SK-N-SH (cell line): ENCODE results near the gene DLG3. TPM values are rescaled to one million over a fixed set of nuclear protein-coding genes. Genes with fewer than 3 reads are reported as not detected.

Source experiments
- CTCF ChIA-PET: fragments of 300-600, 350-600 bp; formaldehyde crosslinking; extraction: SDS; loops from one replicate; lab custom pipeline; 2021; lab: Yijun Ruan, JAX
- POLR2A ChIA-PET: fragments of 350-600 bp; sonication (Branson Sonifier 250); formaldehyde crosslinking; extraction: SDS; loops from one replicate; lab custom pipeline; 2020; ENCODE audit warnings: antibody characterized with exemption, inconsistent platforms; lab: Yijun Ruan, JAX
- DNase-seq: peaks from one replicate; pipeline ENCODE4 v3.0.0; 2012
- H2AFZ ChIP-seq: fragments of 200-600 bp; sonication (generic); 2 replicates; pipeline ENCODE4 v1.8.1; 2016; ENCODE audit warnings: antibody characterized with exemption, mild to moderate bottlenecking, low read depth
- H3F3A ChIP-seq: fragments of 200-600 bp; sonication (generic); replicated peaks from 2 replicates; pipeline ENCODE3; 2016; ENCODE audit warnings: antibody characterized with exemption, mild to moderate bottlenecking; ENCODE audit not compliant: insufficient read depth
- H3K27ac ChIP-seq, 2 experiments: fragments of 200-500 bp in 1 of 2; fragments of 200-600 bp in 1 of 2; sonication (Bioruptor generic) in 1 of 2; sonication (generic), shearing (Covaris generic) in 1 of 2; 2 replicates each; pipeline versions ENCODE4 v1.5.1 to v1.6.1; 2014 to 2016; ENCODE audit warnings: low read depth in 2 of 2, inconsistent platforms in 1 of 2, low read length in 1 of 2, mild to moderate bottlenecking in 1 of 2, mixed read lengths in 1 of 2
- H3K27me3 ChIP-seq: fragments of 200-600 bp; sonication (generic), shearing (Covaris generic); 2 replicates; pipeline ENCODE4 v1.6.1; 2016; ENCODE audit warnings: mixed run types; ENCODE audit not compliant: insufficient read depth
- H3K36me3 ChIP-seq, 2 experiments: fragments of 200-500 bp in 1 of 2; fragments of 200-600 bp in 1 of 2; sonication (Bioruptor generic) in 1 of 2; sonication (generic) in 1 of 2; replicated peaks in 1 of 2; 2 replicates each; pipeline versions ENCODE3 to v1.5.1; 2014 to 2016; ENCODE audit warnings: low read length in 1 of 2, mild to moderate bottlenecking in 1 of 2; ENCODE audit not compliant: insufficient read depth in 2 of 2, control insufficient read depth in 1 of 2
- H3K4me1 ChIP-seq, 2 experiments: fragments of 200-500 bp in 1 of 2; fragments of 200-600 bp in 1 of 2; sonication (Bioruptor generic) in 1 of 2; sonication (generic), shearing (Covaris generic) in 1 of 2; 2 replicates each; pipeline versions ENCODE4 v1.5.1 to v1.6.1; 2014 to 2016; ENCODE audit warnings: low read depth in 1 of 2, low read length in 1 of 2, mixed run types in 1 of 2; ENCODE audit not compliant: insufficient read depth in 2 of 2, control insufficient read depth in 1 of 2
- H3K4me2 ChIP-seq: fragments of 200-600 bp; sonication (generic), shearing (Covaris generic); 2 replicates; pipeline ENCODE4 v1.6.1; 2017; ENCODE audit warnings: mixed run types
- H3K4me3 ChIP-seq, 2 experiments: fragments of 200-500 bp in 1 of 2; fragments of 200-600 bp in 1 of 2; sonication (Bioruptor generic) in 1 of 2; sonication (generic), shearing (Covaris generic) in 1 of 2; 2 replicates each; pipeline versions ENCODE4 v1.5.1 to v1.8.1; 2014 to 2016; ENCODE audit warnings: low read depth in 2 of 2, inconsistent platforms in 1 of 2, low read length in 1 of 2, mild to moderate bottlenecking in 1 of 2, mixed read lengths in 1 of 2, moderate library complexity in 1 of 2
- H3K79me2 ChIP-seq: fragments of 200-600 bp; sonication (generic); 2 replicates; pipeline ENCODE4 v1.8.1; 2017; ENCODE audit warnings: mild to moderate bottlenecking; ENCODE audit not compliant: insufficient read depth
- H3K9ac ChIP-seq: fragments of 200-600 bp; sonication (generic); 2 replicates; pipeline ENCODE4 v1.6.1; 2017; ENCODE audit warnings: mixed run types
- H3K9me2 ChIP-seq: fragments of 200-600 bp; sonication (generic); 2 replicates; pipeline ENCODE4 v1.6.1; 2017; ENCODE audit warnings: mixed run types
- H3K9me3 ChIP-seq: fragments of 200-600 bp; sonication (generic); 2 replicates; pipeline ENCODE4 v1.6.1; 2017; ENCODE audit warnings: mixed run types, mild to moderate bottlenecking, moderate library complexity
- H4K20me1 ChIP-seq: fragments of 200-600 bp; sonication (generic); 2 replicates; pipeline ENCODE4 v1.6.1; 2017; ENCODE audit warnings: mild to moderate bottlenecking, mixed run types; ENCODE audit not compliant: insufficient read depth
- CTCF ChIP-seq: fragments of 200-600 bp; sonication (generic); IDR thresholded peaks from 2 replicates; pipeline ENCODE4 v1.6.1; 2017; ENCODE audit warnings: antibody characterized with exemption, mild to moderate bottlenecking, moderate library complexity
- ELF1 ChIP-seq: IDR thresholded peaks from 2 replicates; pipeline ENCODE4 v1.4.0; 2012
- FOSL2 ChIP-seq: IDR thresholded peaks from 2 replicates; pipeline ENCODE4 v1.4.0; 2012; ENCODE audit warnings: low read depth, mild to moderate bottlenecking, moderate library complexity, borderline replicate concordance
- FOXM1 ChIP-seq: IDR thresholded peaks from 2 replicates; pipeline ENCODE4 v1.4.0; 2012; ENCODE audit warnings: low read depth, mild to moderate bottlenecking
- GABPA ChIP-seq: IDR thresholded peaks from 2 replicates; pipeline ENCODE4 v1.4.0; 2012; ENCODE audit warnings: low read depth, mild to moderate bottlenecking
- GATA2 ChIP-seq: sonication (generic); formaldehyde crosslinking; IDR thresholded peaks from 2 replicates; pipeline ENCODE4 v1.5.0; 2020; ENCODE audit warnings: mild to moderate bottlenecking, missing genetic modification reagents
- JUND ChIP-seq: IDR thresholded peaks from 2 replicates; pipeline ENCODE4 v1.4.0; 2012
- MAX ChIP-seq: IDR thresholded peaks from 2 replicates; pipeline ENCODE4 v1.4.0; 2012; ENCODE audit warnings: low read depth
- MEF2A ChIP-seq: IDR thresholded peaks from 2 replicates; pipeline ENCODE4 v1.4.0; 2012; ENCODE audit warnings: low read depth, borderline replicate concordance
- MXI1 ChIP-seq: IDR thresholded peaks from 2 replicates; pipeline ENCODE4 v1.6.1; 2012; ENCODE audit warnings: mild to moderate bottlenecking, low read depth, low read length, improper control_type of control experiment
- NFIC ChIP-seq: IDR thresholded peaks from 2 replicates; pipeline ENCODE4 v1.4.0; 2012; ENCODE audit warnings: borderline replicate concordance
- NRF1 ChIP-seq: IDR thresholded peaks from 2 replicates; pipeline ENCODE4 v1.6.1; 2012; ENCODE audit warnings: low read depth, mild to moderate bottlenecking, low read length
- POLR2AphosphoS5 ChIP-seq: IDR thresholded peaks from 2 replicates; pipeline ENCODE4 v1.6.1; 2012; ENCODE audit warnings: low read depth, low read length
- RAD21 ChIP-seq: IDR thresholded peaks from 2 replicates; pipeline ENCODE4 v1.6.1; 2012; ENCODE audit warnings: mild to moderate bottlenecking, low read length
- RCOR1 ChIP-seq: fragments of 150-350 bp; IDR thresholded peaks from 2 replicates; pipeline ENCODE4 v1.6.1; 2017; ENCODE audit warnings: antibody characterized with exemption, low read length
- RFX5 ChIP-seq: IDR thresholded peaks from 2 replicates; pipeline ENCODE4 v1.6.1; 2012; ENCODE audit warnings: mild to moderate bottlenecking, improper control_type of control experiment, low read length
- RXRA ChIP-seq: IDR thresholded peaks from 2 replicates; pipeline ENCODE4 v1.4.0; 2012; ENCODE audit warnings: low read depth, mild to moderate bottlenecking, borderline replicate concordance
- SIN3A ChIP-seq: IDR thresholded peaks from 2 replicates; pipeline ENCODE4 v1.6.1; 2012; ENCODE audit warnings: low read depth, mild to moderate bottlenecking, low read length, moderate library complexity, borderline replicate concordance
- TCF12 ChIP-seq: IDR thresholded peaks from 2 replicates; pipeline ENCODE4 v1.4.0; 2012
- WGBS: methylation state at CpG from one replicate; pipeline ENCODE4 v1.1.6; 2017; ENCODE audit warnings: low lambda C conversion rate; 5-methylcytosine and 5-hydroxymethylcytosine counted together
- polyA plus RNA-seq, 3 experiments: library from polyadenylated mRNA; depleted of rRNA; stranded (reverse); fragments of >200 nt; gene quantifications; 2 replicates each; pipeline ENCODE4 v1.2.3, GENCODE V29; 2012
- TF ChIP-seq, protein P1 (sequence below): fragments of 150-350 bp; IDR thresholded peaks from 2 replicates; pipeline ENCODE4 v1.6.1; 2017; ENCODE audit warnings: antibody characterized with exemption, low read length, low read depth, borderline replicate concordance

The DLG3 gene
- polyA plus RNA-seq, 1 of the 3 experiments (the other 2 are of a cell fraction): 11.7 TPM

GRCh38 chrX:70500826-70501225 lies 56.2 kb downstream of the DLG3 start:
- Histone ChIP-seq H3F3A (no peaks in the 10 kb centered on the region), H3K79me2 (no peaks in the 10 kb centered on the region), H4K20me1 (no peaks in the 10 kb centered on the region), H3K9me2 (no peaks in the 10 kb centered on the region), H3K9ac (no peak overlapping the region), H3K4me1 (no peaks in the 10 kb centered on the region), H3K4me2 (no peak overlapping the region), H3K36me3 (peaks cover 0 to 16% of the 10 kb centered on the region in 2 experiments), H3K27ac (no peak overlapping the region), H3K27me3 (no peaks in the 10 kb centered on the region; the same call in 1 of the 2 replicates), H3K9me3 (no peaks in the 10 kb centered on the region), H3K4me3 (no peak overlapping the region), H2AFZ (no peak overlapping the region)
- no peak for DNase-seq
- POLR2A ChIA-PET: no interaction called here
- TF ChIP-seq RXRA: no peak
- no peak for TF ChIP-seq SIN3A
- no peak for TF ChIP-seq MEF2A
- no peak for TF ChIP-seq NFIC
- WGBS: 19% methylated on average over 4 of the region's 4 CpGs
- CTCF ChIA-PET: no interaction called here

GRCh38 chrX:70504772-70505450 lies 60.3 kb downstream of the DLG3 start:
- no peaks in the 10 kb centered on the region for H3K79me2 ChIP-seq
- no peaks in the 10 kb centered on the region for H3K9me3 ChIP-seq
- H3K4me1 ChIP-seq: peaks cover 0 to 6% of the 10 kb centered on the region in 2 experiments; a peak in 1 of 4 replicates
- H3F3A ChIP-seq: no peaks in the 10 kb centered on the region
- ChIA-PET POLR2A (no interaction called here), CTCF (interaction anchor here (0.9 kb wide), 1 partner anchor 36 kb away, joined by 3 read pairs; no protein-coding TSS in a partner anchor)
- TF ChIP-seq, protein P1, sequence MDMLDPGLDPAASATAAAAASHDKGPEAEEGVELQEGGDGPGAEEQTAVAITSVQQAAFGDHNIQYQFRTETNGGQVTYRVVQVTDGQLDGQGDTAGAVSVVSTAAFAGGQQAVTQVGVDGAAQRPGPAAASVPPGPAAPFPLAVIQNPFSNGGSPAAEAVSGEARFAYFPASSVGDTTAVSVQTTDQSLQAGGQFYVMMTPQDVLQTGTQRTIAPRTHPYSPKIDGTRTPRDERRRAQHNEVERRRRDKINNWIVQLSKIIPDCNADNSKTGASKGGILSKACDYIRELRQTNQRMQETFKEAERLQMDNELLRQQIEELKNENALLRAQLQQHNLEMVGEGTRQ: no peak
- TF ChIP-seq CTCF (no peak), FOXM1 (no peak), MXI1 (no peak), MAX (no peak), ELF1 (no peak), GABPA (no peak), SIN3A (no peak), JUND (no peak), POLR2AphosphoS5 (no peak), TCF12 (no peak), FOSL2 (no peak), NRF1 (no peak), MEF2A (no peak), GATA2 (CRISPR knock-in tag) (no peak), RXRA (no peak), RCOR1 (no peak), RFX5 (no peak), RAD21 (no peak)
- 49% methylated on average over 6 of the region's 6 CpGs for WGBS
- no peaks in the 10 kb centered on the region; the same call in 1 of the 2 replicates for H3K27me3 ChIP-seq
- no peak overlapping the region for H3K4me3 ChIP-seq
- no peak overlapping the region for H3K9ac ChIP-seq
- no peak for DNase-seq
- H3K36me3 ChIP-seq: peaks cover 0 to 16% of the 10 kb centered on the region in 2 experiments
- H3K9me2 ChIP-seq: no peaks in the 10 kb centered on the region
- no peak overlapping the region for H3K27ac ChIP-seq
- no peak overlapping the region for H2AFZ ChIP-seq
- no peak overlapping the region for H3K4me2 ChIP-seq
- H4K20me1 ChIP-seq: no peaks in the 10 kb centered on the region
